HG03457 (cell line): Measurements from ENCODE around the gene UCKL1.
"Not testable (repeated sequence)": the region's sequence is repeated elsewhere in the genome, so short reads cannot be mapped to it uniquely, and the experiment has no call there.

Experiments used
- ATAC-seq: cut with Tn5 transposase; IDR thresholded peaks from one replicate; pipeline ENCODE4 v1.9.1; 2021; ENCODE audit warnings: moderate number of reproducible peaks; ENCODE audit not compliant: unreplicated experiment

Gene UCKL1

GRCh38 chr20:63973160-63973479 lies 16.9 kb upstream of the UCKL1 start:
- no peak for ATAC-seq

GRCh38 chr20:63972312-63973159 lies 16.3 kb upstream of the UCKL1 start:
- ATAC-seq, result no peak

DNA sequence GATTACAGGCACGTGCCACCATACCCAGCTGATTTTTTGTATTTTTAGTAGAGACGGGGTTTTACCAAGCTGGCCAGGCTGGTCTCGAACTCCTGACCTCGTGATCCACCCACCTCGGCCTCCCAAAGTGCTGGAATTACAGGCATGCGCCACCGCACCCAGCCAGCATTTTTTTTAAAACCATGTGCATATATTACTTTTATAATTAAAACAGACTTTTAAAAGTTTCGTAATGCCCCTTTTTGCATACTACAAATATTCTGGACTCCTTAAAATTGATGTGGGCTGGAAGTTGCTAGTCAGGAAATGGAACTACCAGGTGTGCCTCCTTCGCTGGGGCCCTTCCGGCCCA lies 15.7 kb upstream of the UCKL1 start:
- not testable (repeated sequence) for ATAC-seq

DNA sequence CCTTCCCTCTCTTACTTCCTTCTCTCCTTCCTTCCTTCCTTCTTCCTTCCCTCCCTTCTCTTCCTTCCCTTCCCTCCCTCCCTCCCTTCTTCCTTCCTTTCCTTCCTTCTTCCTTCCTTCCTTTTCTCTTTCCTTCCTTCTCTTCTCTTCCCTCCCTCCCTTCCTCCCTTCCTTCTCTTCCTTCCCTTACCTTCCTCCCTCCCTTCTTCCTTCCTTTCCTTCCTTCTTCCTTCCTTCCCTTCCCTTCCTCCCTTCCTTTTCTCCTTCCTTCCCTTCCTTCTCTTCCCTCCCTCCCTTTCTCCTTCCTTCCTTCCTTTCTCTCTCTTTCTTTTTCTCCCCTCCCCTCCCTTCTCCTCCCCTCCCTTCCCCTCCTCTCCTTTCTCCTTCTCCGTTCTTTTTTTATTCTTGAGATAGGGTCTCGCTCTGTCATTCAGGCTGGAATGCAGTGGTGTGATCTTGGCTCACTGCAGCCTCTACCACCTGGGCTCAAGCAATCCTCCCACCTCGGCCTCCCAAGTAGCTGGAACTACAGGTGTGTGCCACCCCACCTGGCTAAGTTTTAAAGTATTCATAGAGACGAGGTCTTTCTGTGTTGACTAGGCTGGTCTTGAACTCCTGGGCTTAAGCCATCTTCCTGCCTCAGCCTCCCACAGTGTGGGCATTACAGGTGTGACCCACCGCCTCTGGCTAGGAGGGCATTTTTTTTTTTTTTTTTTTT lies 14.7 kb upstream of the UCKL1 start:
- ATAC-seq, result no peak

- no peak for ATAC-seq
Observed at GRCh38 chr20:63969838-63970713, 13.9 kb upstream of the UCKL1 start, which contains the start of gene ZNF512B. TSS of gene ZNF512B (minus strand) at chr20:63969930. CDS start at chr20:63967950, 1,980 bp downstream.

- ATAC-seq, result no peak
Observed at GRCh38 chr20:63968928-63969760, 12.9 kb upstream of the UCKL1 start.

- ATAC-seq, result no peak
Observed at GRCh38 chr20:63968136-63968927, 12.1 kb upstream of the UCKL1 start.

GRCh38 chr20:63967330-63968135 lies 11.3 kb upstream of the UCKL1 start:
- no peak for ATAC-seq

DNA sequence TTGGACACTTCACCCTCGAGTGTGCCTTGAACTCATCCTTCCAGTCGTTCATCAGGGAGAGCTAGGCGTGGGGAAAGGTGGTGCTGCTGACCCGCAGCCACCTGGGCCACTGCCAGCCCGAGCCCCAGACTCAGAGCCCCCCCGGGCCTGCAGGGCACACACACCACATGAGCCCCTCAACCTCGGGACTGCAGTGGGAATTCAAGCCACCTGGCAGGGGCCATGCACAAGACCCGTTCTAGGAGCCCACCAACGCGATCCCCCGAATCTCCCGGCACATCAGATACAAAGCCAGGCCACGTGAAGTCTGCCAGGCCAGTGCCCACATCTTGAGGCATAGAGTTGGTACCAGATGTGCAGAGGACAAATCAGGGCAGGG lies 10.7 kb upstream of the UCKL1 start:
- ATAC-seq, result no peak

DNA sequence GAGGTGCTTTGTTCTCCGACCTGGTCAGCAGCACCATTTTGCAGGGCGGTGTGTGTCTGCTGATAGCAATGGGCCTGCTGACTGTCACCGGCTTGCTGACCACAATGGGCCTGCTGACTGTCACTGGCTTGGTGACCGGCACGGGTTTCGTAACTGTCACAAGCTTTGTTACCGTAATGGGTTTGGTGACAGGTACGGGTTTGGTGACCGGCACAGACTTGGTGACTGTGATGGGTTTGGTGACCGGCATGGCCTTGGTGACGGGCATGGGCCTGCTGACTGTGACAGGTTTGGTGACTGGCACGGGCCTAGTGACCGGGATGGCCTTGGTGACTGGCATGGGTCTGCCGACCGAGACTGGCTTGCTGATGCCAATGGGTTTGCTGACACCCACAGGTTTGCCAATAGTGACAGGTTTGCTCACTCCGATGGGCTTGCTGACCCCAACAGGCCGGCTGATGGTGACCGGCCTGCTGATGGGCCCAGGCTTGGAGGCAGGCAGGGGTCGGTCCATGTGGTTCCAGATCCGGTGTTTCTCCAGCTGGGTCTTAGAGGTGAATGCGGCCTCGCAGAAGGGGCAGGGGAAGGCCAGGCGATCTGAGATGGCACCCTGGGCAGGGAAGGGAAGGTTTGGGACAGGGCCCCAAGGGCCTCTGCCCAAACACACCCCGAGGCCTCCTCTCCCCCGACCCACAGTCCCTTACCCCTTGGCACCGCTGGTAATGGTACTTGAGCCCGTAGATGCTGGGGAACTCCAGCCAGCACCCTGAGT lies 10.1 kb upstream of the UCKL1 start:
- ATAC-seq, result no peak

GRCh38 chr20:63964412-63964811 lies 8.2 kb upstream of the UCKL1 start:
- ATAC-seq, result no peak

GRCh38 chr20:63963784-63964301 lies 7.6 kb upstream of the UCKL1 start:
- no peak for ATAC-seq

DNA sequence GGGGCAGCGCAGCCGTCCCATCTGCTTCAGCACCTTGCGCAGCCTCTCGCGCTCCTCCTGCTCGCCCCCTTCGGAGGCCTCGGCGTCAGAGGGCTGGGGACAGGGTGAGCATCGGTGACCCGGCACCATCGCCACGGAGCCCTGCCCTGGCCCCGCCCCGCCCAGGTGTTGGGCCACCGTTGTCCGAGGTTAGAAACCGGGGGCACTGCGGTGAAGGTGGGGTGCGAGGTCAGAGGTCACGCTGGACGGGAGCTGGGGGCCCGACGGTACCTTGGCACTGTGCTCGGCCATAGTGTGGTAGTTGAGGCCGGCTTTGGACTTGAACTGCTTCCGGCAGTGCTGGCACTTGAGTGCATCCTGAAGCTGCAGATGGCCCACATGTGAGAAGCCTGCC lies 7.1 kb upstream of the UCKL1 start:
- ATAC-seq, result no peak

DNA sequence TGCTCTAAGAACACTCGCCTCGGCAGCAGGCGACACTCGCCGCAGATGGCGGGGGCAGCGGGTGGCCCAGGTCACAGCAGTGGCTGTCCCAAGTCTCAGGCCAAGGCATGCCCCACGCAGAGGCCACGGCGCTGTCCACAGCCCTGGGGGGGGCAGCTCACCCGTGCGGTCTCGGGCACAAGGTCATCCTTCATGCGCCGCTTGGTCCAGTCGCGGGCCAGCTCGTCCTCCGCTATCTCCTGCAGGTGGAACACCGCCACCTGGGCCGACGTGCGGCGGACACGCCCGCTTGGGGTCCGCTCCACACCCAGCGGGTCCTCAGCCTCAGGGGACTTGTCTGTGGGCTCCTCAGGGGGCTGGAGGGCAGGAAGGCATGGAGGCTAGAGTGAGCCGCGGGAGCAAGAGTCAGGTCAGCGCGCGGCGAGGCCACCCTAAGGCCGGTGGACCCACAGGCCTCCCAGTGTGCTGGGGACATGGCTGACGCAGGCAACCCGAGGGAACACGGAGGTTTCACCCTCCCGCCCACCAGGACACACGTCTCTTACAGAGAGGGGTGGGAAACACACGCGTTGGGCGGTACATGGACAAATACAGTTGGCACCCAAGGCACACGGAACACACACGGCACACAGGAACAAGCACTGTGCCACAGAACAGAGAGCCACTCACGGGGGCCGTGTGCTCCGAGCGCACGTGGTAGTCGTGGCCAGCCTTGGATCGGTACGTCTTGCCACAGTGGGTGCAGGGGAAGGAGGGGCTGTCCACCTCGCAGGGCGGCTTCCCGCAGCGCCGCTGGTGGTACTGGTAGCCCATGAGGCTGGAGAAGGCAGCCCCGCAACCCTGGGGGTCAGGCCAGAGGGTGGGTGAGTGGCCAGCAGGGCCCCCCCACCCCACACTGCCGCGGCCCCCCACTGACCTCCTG lies 6.5 kb upstream of the UCKL1 start:
- no peak for ATAC-seq

GRCh38 chr20:63961664-63962425 lies 5.6 kb upstream of the UCKL1 start:
- ATAC-seq, result no peak
